Ureter (tissue), 1 donor: ENCODE data around the gene ACACA. TPM values are rescaled to one million over a fixed set of nuclear protein-coding genes. Genes with fewer than 3 reads are reported as not detected.
A peak's percentile ranks its signal among the peaks of the same experiment; 100 is the strongest.
"Not testable (repeated sequence)": the region's sequence is repeated elsewhere in the genome, so short reads cannot be mapped to it uniquely, and the experiment has no call there.

Experiments
- DNase-seq: peaks from one replicate; pipeline ENCODE4 v3.0.0-alpha.2; 2020; ENCODE audit warnings: low spot score
- total RNA-seq: library from RNA; stranded (reverse); gene quantifications from one replicate; pipeline ENCODE4 v1.2.4, GENCODE V29; 2023
- donor health status: DM: yes; HTN: yes; CAD: no.

Gene ACACA
- total RNA-seq: 159 TPM

- peak; percentile 77 for DNase-seq
Measured at GRCh38 chr17:37406635-37407461, at the start of gene ACACA, which contains the start of gene TADA2A. TSS of gene ACACA (minus strand) at chr17:37406836. CDS start at chr17:37406299, 537 bp downstream. TSS of gene TADA2A (plus strand) at chr17:37406886. CDS start at chr17:37411366, 4,480 bp downstream.

DNA sequence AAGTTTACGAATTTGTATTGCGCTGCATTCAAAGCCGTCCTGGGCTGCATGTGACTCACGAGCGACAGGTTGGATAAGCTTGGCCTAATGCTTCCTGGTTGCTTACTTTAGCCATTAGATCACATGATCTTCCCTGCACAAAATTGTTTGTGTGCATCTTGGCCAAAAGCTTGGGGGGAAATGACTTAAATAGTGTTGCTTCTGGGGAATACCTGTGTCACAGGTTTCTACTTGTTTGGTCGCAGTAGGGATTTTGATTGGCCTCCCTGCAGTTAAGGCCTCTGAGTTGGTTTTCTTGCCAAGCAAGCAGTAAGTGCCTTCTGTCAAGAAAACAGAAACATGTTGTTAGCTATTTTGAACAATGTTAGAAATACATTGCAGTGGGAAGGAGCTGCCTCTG is 43.5 kb upstream of the ACACA start:
- peak; percentile 54 for DNase-seq

DNA sequence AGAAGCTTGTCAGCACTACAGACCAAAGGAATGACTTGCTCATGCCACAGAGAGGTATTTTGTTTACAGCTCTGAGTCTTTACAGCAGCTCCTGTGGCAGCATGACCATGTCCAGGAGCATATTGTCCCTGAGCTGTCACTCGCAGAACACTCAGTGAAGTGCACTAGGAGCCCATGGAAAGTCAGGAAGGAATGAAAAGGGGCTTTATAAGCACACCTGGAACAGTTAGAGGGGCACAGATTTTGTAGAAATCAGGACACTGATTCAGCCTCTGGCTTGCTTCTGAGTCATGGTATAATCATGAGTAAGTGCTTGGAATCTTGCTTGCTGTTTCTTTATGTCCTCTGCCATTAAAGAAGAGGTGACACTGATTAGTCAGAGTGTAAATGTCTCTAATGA is 41.0 kb upstream of the ACACA start:
- DNase-seq: no peak

DNA sequence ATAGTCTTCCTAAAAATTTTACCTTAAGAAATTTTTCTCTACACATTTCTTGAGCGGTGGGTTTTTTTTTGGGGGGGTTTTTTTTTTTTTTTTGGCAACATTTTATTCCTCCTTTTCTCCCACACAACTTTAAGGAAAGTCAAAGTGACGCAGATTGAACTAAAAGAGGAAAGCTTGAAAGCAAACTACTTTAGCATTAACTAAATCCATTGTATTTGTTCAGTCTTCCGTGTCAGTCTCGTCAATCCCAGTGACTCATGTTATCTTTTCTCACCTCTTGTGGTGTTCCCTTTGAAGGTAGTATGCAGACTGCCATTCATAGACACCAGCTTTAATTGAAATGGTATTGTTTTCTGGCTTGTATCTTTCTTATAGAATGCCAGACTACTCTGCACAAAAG is 39.4 kb upstream of the ACACA start:
- DNase-seq: no peak

DNA sequence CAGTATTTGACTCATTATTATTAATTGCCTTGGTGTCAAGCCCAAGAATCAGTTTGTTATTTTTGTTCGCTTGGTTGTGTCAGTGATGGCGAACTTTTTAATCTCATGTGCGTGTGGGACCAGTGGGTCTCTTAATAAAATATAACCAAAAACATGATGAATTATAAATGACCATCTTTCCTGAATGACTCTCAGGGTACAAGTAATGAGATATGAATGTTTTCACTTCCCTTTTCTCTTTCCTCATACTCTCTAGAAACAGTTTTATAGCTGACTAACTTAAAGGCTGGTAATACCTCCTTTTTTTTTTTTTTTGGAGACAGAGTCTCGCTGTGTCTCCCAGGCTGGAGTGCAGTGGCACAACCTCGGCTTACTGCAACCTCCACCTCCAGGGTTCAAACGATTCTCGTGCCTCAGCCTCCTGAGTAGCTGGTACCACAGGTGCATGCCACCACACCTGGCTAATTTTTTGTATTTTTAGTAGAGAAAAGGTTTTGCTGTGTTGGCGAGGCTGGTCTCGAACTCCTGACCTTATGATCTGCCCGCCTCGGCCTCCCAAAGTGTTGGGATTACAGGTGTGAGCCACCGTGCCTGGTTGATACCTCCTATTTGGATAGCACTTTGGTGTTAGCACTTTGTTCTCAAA is 34.9 kb upstream of the ACACA start:
- DNase-seq: not testable (repeated sequence)

DNA sequence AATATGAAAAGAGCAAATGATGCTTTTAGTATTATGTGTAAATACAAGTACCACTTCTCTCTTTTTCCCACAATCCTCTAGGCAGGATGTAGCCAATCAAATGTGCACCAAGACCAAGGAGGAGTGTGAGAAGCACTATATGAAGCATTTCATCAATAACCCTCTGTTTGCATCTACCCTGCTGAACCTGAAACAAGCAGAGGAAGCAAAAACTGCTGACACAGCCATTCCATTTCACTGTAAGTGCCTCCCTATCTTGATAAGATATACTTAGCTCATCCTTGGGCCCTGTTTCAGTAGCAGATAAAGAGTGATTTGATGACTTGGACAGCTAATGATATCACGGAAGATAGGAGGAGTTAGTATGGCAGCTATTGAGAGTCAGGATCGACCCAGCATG is 33.8 kb upstream of the ACACA start:
- DNase-seq: no peak

GRCh38 chr17:37438141-37438540 is 31.5 kb upstream of the ACACA start:
- no peak for DNase-seq

GRCh38 chr17:37432671-37433070 is 26.0 kb upstream of the ACACA start:
- DNase-seq: no peak

- DNase-seq: no peak
Measured at GRCh38 chr17:37430051-37430627, 23.5 kb upstream of the ACACA start.

- DNase-seq: no peak
Measured at GRCh38 chr17:37429453-37429852, 22.8 kb upstream of the ACACA start.

DNA sequence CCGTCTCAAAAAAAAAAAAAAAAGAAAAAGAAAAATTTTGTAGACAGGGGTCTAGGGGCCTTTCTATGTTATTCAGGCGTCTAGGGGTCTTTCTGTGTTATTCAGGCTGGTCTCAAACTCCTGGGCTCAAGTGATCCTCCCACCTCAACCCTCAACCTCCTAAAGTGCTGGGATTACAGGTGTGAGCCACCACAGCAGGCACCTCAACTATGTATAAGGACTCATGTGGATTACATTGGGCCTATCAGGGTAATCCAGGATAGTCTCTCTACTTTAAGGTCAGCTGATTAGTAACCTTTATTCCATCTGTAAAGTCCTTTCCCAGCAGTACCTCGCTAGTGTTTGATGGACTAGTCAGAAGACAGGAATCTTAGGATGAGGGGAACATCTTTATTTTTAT is 22.4 kb upstream of the ACACA start:
- DNase-seq: no peak

DNA sequence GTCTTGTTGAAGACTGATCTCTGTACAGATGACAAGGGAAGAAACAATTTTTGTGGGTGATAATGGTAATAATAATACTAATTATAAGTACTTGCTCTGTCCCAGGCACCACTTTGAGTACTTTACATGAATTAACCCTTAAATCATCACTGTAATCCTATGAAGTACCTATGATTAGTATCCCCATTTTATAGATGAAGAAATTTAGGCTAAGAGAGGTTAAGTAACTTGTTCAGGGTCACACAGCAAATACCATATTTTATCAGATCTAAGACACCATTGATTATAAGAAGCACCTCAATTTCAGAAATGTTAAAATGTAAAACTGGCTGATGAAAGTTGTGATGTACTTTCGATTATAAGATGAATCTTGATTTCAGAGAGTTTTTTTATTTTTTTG is 18.6 kb upstream of the ACACA start:
- DNase-seq: no peak

DNA sequence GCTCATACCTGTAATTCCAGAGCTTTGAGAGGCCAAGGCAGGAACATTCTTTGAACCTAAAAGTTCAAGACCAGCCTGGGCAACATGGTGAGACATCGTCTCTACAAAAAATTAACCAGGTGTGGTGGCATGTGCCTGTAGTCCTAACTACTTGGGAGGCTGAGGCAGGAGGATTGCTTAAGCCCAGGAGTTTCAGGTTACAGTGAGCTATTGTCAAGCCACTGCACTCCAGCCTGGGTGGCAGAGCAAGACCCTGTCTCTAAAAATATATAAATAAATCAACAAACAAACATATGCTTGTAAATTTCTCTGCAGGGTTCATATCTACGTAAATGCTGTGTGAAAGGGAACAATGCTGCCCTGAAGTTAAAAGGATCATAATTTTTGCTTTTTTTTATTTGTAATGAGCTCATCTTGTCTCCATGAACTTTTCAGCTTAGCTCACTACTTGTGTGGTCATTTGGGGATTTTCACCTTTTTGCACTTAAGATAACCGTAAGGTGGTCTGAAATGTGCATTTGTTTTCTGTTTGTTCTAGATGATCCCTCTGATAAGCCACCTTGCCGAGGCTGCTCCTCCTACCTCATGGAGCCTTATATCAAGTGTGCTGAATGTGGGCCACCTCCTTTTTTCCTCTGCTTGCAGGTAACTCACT is 16.5 kb upstream of the ACACA start:
- DNase-seq: no peak

GRCh38 chr17:37417852-37418251 is 11.2 kb upstream of the ACACA start:
- no peak for DNase-seq

- DNase-seq: no peak
Measured at GRCh38 chr17:37413875-37414519, 7.4 kb upstream of the ACACA start.

DNA sequence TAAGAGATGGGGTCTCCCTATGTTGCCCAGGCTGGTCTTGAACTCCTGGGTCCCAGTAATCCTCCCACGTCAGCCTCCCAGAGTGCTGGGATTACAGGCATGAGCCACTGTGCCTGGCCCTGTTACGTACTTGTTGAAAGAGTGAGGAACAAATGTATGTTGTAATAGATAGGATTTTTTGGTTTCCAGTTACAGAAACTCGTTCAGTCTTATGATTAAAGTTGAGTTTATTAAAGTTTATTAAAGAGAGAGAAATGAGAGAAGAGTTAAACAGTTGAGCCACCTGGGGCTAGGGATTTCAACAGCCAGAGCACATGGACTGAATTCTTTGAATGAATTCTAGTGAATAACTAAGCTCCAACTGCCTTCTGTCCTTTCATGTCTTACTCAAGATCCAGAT is 3.7 kb upstream of the ACACA start:
- no peak for DNase-seq

DNA sequence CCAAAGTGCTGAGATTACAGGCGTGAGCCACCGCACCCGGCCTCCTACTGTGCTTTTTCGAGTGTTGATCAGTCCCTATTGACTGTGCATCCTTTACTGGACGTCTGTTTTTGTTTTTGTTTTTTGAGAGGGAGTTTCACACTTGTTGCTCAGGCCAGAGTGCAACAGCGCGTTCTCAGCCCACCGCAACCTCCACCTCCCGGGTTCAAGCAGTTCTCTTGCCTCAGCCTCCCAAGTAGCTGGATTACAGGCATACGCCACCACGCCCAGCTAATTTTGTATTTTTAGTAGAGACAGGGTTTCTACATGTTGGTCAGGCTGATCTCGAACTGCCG is 1.5 kb upstream of the ACACA start:
- not testable (repeated sequence) for DNase-seq

DNA sequence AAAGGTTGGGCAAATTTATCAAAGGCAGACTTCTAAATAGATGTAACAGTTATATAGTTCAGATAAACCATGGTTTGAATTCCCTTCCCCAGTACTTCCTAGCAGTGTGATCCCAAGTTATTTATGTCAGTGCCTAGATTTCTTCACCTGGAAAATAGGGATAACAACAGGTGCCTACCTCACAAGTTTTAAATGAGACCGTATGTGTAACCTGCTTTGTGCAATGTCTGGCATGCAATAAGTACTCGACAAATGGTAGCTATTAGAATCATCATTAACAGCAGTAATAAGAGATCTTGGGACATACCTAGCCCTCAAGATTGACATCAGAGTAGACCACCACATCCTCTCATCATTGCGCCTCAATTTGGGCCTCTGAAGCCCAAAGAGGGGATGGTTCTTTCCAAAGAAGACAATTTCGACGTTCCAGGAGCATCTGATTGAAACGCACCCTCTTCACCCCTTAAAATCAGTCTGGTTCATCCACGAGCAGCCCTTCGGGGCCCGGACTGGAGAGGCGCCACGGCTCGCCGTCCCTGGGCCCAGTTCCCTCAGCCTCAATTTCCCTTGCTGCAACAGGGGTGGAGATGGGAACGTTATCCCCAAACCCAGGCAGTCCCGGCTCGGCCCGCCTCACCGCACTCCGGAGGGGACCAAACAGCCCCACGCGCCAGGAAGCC is 541 bp downstream of the ACACA start:
- no peak for DNase-seq

DNA sequence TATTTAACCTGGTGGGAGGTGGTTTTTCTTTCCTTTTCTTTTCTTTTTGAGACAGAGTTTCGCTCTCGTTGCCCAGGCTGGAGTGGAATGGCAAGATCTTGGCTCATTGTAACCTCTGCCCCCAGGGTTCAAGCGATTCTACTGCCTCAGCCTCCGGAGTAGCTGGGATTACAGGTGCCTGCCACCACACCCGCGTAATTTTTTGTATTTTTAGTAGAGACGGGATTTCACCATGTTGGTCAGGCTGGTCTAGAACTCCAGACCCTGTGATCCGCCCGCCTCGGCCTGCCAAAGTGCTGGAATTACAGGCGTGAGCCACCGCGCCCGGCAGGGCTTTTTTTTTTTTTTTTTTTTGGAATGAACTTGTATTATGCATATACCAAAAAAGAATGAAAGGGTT is 1.1 kb downstream of the ACACA start:
- not testable (repeated sequence) for DNase-seq

DNA sequence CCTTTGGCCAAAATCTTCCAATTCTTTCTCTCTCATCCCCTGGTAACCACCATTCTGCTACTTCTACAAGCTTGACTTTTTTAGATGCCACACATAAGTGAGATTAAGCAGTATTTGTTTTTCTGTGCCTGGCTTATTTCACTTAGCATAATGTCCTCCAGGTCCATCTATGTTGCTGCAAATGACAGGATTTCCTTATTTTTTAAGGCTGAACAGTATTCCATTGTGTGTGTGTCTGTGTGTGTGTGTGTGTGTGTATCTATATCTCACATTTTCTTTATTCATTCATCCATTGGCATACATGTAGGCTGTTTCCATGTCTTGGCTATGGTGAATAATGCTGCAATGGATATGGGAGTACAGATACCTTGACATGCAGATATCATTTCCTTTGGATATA is 6.1 kb downstream of the ACACA start:
- no peak for DNase-seq

DNA sequence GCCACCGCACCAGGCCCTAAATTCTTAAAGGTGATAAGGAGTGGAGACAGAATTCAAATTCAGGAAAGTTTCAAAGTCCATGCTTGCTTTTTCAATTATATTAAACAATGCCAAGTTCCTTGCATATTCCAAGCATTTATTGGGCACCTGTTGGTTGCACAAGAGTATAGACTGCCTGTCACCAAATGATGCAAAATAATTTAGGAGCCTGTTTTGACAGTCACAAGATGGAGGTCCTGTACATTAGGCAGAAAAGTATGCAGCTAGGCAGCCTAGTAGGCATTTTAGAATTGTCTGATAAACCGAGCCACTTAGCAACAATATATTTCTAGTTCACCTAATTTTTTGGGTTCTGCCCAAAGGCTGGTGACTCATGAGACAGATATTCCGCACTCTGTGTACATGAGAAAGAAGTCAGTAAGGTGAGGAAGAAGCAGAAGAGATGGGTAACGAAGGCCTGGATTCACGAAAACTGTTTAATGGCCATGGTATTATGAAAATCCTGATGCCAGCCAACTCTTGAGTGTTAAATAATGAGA is 7.3 kb downstream of the ACACA start:
- no peak for DNase-seq
